Activated CD4-positive, CD25-positive, alpha-beta regulatory T cell treated with anti-CD3 and anti-CD28 coated beads, Interleukin-2, amount 50 U/mL, for 16 hours (primary cell): ENCODE measurements around the gene ALG11.
"Not testable (repeated sequence)": the region's sequence is repeated elsewhere in the genome, so short reads cannot be mapped to it uniquely, and the experiment has no call there.

Source experiments
- DNase-seq: peaks from one replicate; pipeline ENCODE4 v3.0.0-alpha.2; 2020; ENCODE audit warnings: low read depth, low spot score

Gene ALG11, protein sequence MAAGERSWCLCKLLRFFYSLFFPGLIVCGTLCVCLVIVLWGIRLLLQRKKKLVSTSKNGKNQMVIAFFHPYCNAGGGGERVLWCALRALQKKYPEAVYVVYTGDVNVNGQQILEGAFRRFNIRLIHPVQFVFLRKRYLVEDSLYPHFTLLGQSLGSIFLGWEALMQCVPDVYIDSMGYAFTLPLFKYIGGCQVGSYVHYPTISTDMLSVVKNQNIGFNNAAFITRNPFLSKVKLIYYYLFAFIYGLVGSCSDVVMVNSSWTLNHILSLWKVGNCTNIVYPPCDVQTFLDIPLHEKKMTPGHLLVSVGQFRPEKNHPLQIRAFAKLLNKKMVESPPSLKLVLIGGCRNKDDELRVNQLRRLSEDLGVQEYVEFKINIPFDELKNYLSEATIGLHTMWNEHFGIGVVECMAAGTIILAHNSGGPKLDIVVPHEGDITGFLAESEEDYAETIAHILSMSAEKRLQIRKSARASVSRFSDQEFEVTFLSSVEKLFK

GRCh38 chr13:52011632-52012511, at the start of gene ALG11:
ALG11 (plus strand) TSS chr13:52012398; CDS start chr13:52012419, 21 bp downstream.
- peak; percentile 99 for DNase-seq

GRCh38 chr13:51966186-51966585, 46.0 kb upstream of the ALG11 start:
- DNase-seq, result no peak

GRCh38 chr13:51967482-51968446, 44.4 kb upstream of the ALG11 start:
- DNase-seq, result no peak

DNA sequence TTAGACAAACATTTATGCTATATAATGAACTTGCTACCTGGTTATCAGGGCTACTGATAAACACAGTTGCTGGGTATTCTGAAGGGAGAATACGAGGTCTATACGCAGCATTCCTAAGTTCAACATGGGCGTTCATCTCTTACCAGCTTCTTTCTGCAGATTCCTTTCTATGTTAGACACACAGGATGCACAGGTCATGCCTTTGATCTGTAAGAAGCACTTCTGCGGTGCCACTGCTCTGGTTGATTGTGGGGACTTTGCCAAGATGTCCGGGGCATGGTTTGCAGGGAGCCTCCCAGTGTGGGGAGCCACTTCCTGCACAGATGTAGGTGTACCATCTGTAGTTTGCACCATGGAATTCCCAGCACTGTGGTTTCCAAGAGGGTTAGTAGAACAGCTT, 41.8 kb upstream of the ALG11 start:
- DNase-seq, result no peak

DNA sequence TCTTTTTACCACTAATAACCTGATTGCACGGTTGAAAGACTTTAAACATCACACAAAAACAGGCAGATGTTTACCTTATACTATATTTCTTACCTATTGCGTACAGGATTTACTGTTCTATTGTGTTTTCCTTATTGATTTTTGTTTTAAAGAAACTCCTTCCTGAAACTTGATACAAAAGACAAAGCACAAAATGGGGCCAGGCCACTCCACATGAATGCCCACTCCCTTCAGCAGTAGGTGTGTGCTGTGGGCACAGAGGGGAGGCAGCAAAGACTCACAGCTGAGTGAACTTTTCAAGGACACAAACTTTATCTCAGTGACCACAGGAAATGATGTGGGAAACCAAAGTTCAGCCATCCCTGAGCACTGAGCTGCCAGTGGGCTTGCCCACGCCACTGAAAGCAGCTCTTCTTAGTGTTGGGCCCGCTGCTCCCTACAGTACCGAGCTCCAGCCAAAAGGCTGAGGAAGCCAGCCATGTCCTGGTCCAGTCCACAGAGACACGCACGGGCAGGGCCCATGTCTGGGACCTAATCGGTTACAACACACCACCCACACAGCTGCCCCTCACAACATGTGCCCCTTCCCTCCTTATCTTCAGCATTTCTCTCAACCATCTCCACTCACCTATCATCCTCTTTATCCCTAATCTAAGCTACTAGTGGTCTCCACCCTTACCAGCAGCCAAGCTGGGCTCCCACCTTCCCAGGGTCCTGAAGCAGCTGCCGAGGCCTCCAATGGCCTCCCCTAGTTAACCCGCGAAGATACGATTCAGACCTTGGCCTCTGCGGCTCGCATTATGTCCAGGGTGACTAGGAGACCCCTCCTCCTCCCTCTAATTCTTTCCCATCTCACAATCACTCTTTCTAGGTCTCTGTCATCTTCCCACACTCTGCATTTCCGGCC, 40.4 kb upstream of the ALG11 start:
- DNase-seq, result no peak

- DNase-seq, result no peak
These were observed 37.7 kb upstream of the ALG11 start for GRCh38 chr13:51974482-51974881.

GRCh38 chr13:51976423-51976822, 35.8 kb upstream of the ALG11 start:
- no peak for DNase-seq

DNA sequence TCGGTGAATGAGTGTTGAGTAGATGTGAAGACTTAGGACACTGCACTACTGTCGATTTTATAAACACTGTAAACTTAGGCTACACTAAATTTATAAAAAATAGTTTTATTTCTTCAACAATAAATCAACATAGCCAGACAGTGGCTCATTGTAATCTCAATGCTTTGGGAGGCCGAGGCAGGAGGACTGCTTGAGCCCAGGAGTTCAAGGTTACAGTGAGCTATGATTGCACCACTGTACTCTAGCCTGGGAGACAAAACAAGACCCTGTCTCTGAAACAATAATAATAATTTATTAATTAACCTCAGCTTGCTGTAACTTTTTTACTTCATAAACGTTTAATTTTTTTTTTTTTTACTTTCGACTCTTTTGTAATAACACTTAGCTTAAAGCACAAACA, 35.3 kb upstream of the ALG11 start:
- DNase-seq, result no peak

DNA sequence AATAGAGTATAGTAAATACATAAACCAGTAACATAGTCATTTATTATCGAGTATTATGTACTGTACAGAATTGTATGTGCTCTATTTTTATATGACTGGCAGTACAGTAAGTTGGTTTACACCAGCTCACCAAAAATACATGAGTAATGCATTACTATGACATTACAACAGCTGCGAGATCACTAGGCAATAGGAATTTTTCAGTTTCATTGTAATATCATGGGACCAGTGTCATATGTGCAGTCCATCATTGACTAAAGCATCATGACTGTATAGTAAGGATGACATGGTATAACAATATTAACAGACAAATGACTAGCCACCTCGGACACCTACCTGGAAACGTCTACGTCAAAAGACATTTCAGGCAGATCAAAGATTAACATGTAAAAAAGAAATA, 34.6 kb upstream of the ALG11 start:
- no peak for DNase-seq

DNA sequence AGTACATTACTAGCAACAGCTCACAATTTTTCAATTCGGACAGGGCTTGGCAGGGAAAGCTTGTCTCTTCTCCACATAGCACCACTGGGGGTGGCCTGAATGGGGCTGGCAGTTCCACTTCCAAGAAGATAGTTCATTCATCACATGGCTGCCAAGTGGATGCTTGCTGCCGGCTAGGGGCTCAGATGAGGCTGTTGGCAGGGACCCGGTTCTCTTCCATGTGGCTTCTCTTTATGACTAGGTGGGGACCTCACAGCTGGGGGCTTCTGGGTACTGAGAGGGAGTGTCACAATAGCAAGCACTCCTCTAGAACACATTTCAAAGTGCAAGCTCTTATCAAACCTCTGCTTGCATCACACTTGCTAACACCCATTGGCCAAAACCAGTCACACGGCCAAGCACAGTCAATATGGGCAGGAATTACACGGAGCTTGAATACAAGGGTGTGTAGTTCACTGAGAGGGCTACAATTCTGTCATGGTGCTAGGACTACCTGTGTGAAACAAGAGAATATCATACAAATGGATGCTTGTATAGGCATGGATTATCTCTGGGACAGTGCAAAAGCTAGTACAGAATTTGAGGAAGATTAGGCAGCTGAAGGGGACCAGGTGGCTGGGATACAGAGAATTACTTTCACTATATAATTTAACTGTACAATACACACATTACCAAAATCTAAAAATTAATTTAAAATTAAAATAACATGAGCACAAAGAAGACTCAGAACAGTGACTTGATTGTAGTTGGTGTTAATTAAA, 33.2 kb upstream of the ALG11 start:
- DNase-seq, result no peak

GRCh38 chr13:51980908-51981307, 31.3 kb upstream of the ALG11 start:
- DNase-seq, result no peak

DNA sequence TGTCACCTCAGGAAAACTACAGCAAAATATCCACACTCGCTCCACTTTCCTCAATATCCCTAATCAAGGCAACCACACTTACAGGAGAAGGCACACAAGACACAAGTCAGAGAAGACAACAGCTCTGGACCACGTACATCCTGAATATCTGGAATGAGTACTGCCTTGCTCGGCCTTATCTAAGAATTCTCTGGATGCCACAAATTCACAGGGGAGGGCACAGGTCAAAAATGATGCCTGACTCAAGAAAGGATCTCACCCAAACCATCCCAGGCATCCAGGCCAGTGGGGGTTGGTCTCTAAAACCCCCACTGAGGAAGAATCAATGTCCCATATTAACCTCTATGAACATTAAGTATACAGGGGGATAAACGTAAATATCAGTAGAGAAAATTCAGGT, 30.8 kb upstream of the ALG11 start:
- DNase-seq, result no peak

- not testable (repeated sequence) for DNase-seq
These were observed 28.9 kb upstream of the ALG11 start for GRCh38 chr13:51983292-51983691.

GRCh38 chr13:51984904-51985303, 27.3 kb upstream of the ALG11 start:
- not testable (repeated sequence) for DNase-seq

DNA sequence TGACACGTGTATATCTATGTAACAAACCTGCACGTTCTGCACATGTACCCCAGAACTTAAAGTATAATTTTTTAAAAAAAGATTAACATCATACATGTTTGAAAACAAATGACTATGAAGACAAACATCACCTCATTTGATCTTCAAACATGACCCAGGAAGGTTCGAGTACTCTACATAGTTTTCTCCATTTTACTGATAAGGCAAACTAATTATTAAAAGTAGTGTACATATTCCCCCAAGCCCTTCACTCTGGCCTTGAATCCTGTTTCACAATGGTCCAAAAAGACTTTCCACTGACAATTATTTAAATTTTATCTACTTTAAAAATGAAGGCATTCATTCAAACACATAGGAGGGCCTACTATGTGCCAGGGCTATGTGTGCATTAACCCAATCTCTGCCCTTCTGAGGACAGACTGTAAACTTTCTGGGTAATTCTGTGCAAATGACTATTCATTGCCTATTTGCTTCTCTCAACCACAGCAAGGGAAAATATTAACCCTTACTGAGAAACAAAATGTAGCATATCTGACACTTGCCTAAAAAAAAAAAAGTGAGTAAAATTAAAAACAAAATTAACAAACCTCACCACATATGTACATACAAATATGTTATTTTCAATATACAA, 23.1 kb upstream of the ALG11 start:
- no peak for DNase-seq

DNA sequence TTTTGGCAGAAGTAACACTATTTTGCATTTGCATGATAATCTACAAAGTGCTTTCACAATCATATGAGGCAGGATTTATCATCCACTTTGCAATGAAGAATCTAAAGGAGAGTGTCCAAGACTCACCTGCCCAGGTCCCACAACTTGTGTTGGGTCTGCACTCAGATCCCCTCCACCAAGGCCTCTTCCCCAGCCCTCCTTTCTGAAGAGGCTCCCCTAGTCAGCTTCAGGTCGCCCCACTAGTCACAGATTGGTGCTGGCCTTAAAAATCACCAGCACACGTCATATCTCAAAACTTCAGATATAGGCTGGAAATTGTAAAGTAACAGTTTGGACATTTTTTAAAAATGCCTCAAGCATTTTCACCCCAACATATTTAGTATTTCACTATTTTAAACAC, 18.5 kb upstream of the ALG11 start:
- DNase-seq, result no peak

GRCh38 chr13:51995677-51996551, 16.3 kb upstream of the ALG11 start:
- DNase-seq, result no peak

GRCh38 chr13:51996641-51997040, 15.6 kb upstream of the ALG11 start:
- DNase-seq, result no peak
